ENCODE measurements around the gene BANF2. TPM values are rescaled to one million over a fixed set of nuclear protein-coding genes. Genes with fewer than 3 reads are reported as not detected.
A peak's percentile ranks its signal among the peaks of the same experiment; 100 is the strongest.

Gene BANF2
- total RNA-seq, 2 experiments from 2014 or later, result not detected

DNA sequence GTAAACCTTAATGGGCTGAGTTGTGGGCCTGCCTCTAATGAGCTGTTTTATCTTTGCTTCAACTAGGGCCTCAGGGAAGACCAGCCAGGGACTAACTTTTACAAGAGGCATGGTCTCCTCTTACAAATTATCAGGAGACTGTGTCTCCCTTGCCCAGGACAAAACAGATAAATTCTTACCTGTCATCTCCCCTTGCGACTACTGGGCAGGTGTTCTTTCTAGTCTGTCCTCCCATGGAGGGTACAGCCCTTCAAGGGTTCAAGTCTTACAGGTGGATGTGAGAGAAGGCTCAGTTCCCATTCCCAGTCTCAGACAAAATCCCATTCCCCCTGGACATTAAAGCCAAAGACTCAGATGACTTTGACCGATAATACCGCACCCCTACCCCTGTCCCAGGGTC, 31.3 kb upstream of the BANF2 start:
- Mint-ChIP-seq H3K4me1 (ENCODE audit: low read depth) (peaks cover 44% of the 10 kb centered on the region), H3K4me3 (no peak overlapping the region), H3K36me3 (ENCODE audit: low read depth) (peaks cover 5% of the 10 kb centered on the region), H3K27ac (peak overlapping the region; percentile 31), H3K27me3 (no peaks in the 10 kb centered on the region), H3K9me3 (no peaks in the 10 kb centered on the region)
- DNase-seq (no peak), ATAC-seq (no peak)
- ChIA-PET POLR2A (no interaction called here), CTCF (interaction anchor here (6.6 kb wide), 1 partner anchor 12 kb away, joined by 65 read pairs; the partner anchor contains the start of gene RRBP1)
- TF ChIP-seq, protein P1, sequence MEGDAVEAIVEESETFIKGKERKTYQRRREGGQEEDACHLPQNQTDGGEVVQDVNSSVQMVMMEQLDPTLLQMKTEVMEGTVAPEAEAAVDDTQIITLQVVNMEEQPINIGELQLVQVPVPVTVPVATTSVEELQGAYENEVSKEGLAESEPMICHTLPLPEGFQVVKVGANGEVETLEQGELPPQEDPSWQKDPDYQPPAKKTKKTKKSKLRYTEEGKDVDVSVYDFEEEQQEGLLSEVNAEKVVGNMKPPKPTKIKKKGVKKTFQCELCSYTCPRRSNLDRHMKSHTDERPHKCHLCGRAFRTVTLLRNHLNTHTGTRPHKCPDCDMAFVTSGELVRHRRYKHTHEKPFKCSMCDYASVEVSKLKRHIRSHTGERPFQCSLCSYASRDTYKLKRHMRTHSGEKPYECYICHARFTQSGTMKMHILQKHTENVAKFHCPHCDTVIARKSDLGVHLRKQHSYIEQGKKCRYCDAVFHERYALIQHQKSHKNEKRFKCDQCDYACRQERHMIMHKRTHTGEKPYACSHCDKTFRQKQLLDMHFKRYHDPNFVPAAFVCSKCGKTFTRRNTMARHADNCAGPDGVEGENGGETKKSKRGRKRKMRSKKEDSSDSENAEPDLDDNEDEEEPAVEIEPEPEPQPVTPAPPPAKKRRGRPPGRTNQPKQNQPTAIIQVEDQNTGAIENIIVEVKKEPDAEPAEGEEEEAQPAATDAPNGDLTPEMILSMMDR (IDR thresholded peaks at IDR 0.05), result no peak
- intact Hi-C loops (cut with micrococcal nuclease), result no loop called here

DNA sequence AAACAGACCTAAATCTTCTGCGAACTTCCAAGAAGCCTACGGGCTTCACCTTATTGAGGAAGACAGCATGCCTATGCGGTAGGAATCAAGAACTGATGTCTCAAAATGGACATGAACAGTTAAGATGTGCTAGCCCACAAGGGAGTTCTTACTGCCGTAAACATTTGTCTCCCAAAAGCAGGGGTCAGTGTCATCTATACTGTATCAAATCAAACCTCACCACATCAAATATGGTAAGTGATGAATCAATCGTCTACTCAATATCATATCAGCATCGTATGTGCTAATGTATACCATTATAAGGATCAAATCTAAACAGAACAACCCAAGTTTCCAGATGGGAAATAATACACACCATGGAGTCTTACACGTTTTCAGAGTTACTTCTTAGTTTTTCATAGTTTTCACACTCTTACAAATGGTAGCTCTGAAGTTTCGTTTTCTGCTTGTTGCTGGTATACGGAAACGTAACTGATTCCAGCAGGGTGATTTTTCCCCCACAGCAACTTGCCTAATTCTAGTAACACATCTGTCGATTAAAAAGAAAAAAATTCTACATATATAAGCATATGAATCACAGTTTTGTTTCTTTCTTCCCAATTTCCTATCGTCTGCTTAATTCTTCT, 30.3 kb upstream of the BANF2 start:
- H3K4me1 Mint-ChIP-seq (ENCODE audit: low read depth), result peaks cover 37% of the 10 kb centered on the region
- no peak for ATAC-seq
- ChIA-PET CTCF (no interaction called here), POLR2A (no interaction called here)
- H3K4me3 Mint-ChIP-seq, result no peak overlapping the region
- intact Hi-C loops (cut with micrococcal nuclease), result no loop called here
- no peaks in the 10 kb centered on the region for H3K27me3 Mint-ChIP-seq
- no peaks in the 10 kb centered on the region for H3K9me3 Mint-ChIP-seq
- H3K27ac Mint-ChIP-seq, result no peak overlapping the region
- no peak for DNase-seq
- H3K36me3 Mint-ChIP-seq (ENCODE audit: low read depth), result peaks cover 3% of the 10 kb centered on the region
- TF ChIP-seq, protein P1 (IDR thresholded peaks at IDR 0.05), result no peak

DNA sequence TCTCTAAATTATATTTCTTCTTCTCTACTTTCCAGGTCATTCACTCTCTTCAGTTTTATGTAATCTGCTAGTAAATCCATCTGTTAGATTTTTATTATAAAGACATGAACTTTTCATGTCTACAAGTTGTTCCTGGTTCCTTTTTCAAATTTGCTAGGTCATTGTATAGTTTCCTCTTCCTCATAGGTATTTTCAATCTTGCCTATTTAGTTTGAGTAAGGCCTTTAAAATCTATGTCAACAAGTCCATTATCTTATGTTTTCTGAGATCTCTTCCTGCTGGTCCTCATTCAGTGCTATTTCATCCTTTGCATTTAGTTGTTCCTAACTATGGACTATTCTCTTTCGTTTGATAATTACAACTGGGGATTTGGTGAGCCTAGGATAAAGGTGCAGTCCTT, 28.8 kb upstream of the BANF2 start:
- TF ChIP-seq, protein P1 (IDR thresholded peaks at IDR 0.05), result no peak
- H3K36me3 Mint-ChIP-seq (ENCODE audit: low read depth), result peaks cover 3% of the 10 kb centered on the region
- intact Hi-C loops (cut with micrococcal nuclease), result no loop called here
- no peaks in the 10 kb centered on the region for H3K27me3 Mint-ChIP-seq
- no peak overlapping the region for H3K27ac Mint-ChIP-seq
- ChIA-PET CTCF (no interaction called here), POLR2A (no interaction called here)
- H3K4me3 Mint-ChIP-seq, result no peak overlapping the region
- H3K4me1 Mint-ChIP-seq (ENCODE audit: low read depth), result peaks cover 23% of the 10 kb centered on the region
- DNase-seq (no peak), ATAC-seq (no peak)
- no peaks in the 10 kb centered on the region for H3K9me3 Mint-ChIP-seq

DNA sequence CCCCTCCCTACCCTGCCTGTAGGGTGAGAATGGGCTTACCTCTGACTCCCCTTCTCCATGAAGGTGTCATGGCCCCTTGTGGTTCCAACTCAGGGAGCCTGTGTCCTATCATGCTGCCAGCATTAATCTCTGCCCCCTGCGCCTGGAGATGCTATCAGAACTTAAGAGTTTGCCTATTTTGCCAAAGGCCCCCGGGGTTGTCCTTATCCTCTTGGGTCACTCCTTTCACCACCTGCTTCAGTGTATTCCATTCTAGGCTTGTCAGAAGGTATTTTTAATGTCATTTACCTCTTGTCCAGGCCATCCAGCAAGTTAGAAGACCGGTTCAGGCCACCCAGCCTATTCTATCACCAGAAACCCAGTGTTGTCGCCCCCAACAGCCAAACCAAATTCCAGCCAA, 28.2 kb upstream of the BANF2 start:
- intact Hi-C loops (cut with micrococcal nuclease), result no loop called here
- H3K36me3 Mint-ChIP-seq (ENCODE audit: low read depth), result peaks cover 3% of the 10 kb centered on the region
- peaks cover 17% of the 10 kb centered on the region for H3K4me1 Mint-ChIP-seq (ENCODE audit: low read depth)
- DNase-seq, result no peak
- POLR2A ChIA-PET, result interaction anchor here (2.0 kb wide), 1 partner anchor 10 kb away, joined by 5 read pairs; the partner anchor contains the start of gene RRBP1
- H3K9me3 Mint-ChIP-seq, result no peaks in the 10 kb centered on the region
- no peak for ATAC-seq
- CTCF ChIA-PET, result no interaction called here
- no peak overlapping the region for H3K27ac Mint-ChIP-seq
- H3K27me3 Mint-ChIP-seq, result no peaks in the 10 kb centered on the region
- TF ChIP-seq, protein P1 (IDR thresholded peaks at IDR 0.05), result no peak
- no peak overlapping the region for H3K4me3 Mint-ChIP-seq

DNA sequence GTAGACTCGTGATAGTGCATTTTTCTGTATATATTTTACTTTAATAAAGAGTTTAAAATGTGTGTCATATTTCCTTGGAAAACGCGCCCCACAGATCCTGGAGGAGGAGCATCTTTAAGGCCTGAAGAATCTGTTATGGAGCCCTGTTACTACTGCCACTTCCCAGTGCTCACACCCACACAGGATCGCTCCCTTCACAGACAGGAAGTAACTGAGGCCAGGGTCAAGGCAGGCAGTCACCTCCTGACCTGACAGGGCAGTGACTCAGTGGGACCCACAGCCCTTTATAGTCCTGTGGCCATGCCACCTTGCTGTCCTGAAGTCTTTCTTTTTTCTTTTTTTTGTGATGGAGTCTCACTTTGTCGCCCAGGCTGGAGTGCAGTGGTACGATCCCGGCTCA, 26.7 kb upstream of the BANF2 start:
- ChIA-PET CTCF (interaction anchor here (1.7 kb wide), 1 partner anchor 9 kb away, joined by 4 read pairs; the partner anchor contains the start of gene RRBP1), POLR2A (interaction anchor here (2.0 kb wide), 1 partner anchor 9 kb away, joined by 5 read pairs; the partner anchor contains the start of gene RRBP1)
- TF ChIP-seq, protein P1 (IDR thresholded peaks at IDR 0.05), result no peak
- no peak overlapping the region for H3K4me3 Mint-ChIP-seq
- DNase-seq (no peak), ATAC-seq (no peak)
- H3K27me3 Mint-ChIP-seq, result no peaks in the 10 kb centered on the region
- intact Hi-C loops (cut with micrococcal nuclease), result no loop called here
- no peak overlapping the region for H3K27ac Mint-ChIP-seq
- H3K4me1 Mint-ChIP-seq (ENCODE audit: low read depth), result peaks cover 18% of the 10 kb centered on the region
- no peaks in the 10 kb centered on the region for H3K9me3 Mint-ChIP-seq
- H3K36me3 Mint-ChIP-seq (ENCODE audit: low read depth), result peaks cover 6% of the 10 kb centered on the region

All from activated CD8-positive, alpha-beta T cell treated with anti-CD3 and anti-CD28 coated beads for 36 hours (primary cell).